ENCODE results near the gene BRD3.

Gene BRD3

GRCh38 chr9:134045841-134046544 lies 21.8 kb downstream of the BRD3 start:
- H2AFZ ChIP-seq (ENCODE audit: low read length, unreplicated experiment), result no peak overlapping the region
- H3K36me3 ChIP-seq (ENCODE audit: insufficient read depth, low read length), result 0 out of 2 replicates have a peak, but pooled peaks cover 5% of the 10 kb centered on the region
- no peak overlapping the region for H3K4me3 ChIP-seq (ENCODE audit: low read depth, low read length)
- H3K27ac ChIP-seq (ENCODE audit: low read depth, low read length), result no peak overlapping the region
- peaks cover 4% of the 10 kb centered on the region for H3K4me1 ChIP-seq (ENCODE audit: control insufficient read depth, insufficient read depth, low read length, unreplicated experiment)
- H3K79me2 ChIP-seq (ENCODE audit: control insufficient read depth, insufficient read depth, low read length, unreplicated experiment), result no peaks in the 10 kb centered on the region
- no peaks in the 10 kb centered on the region for H3K27me3 ChIP-seq (ENCODE audit: insufficient read depth, low read length)

- no peak overlapping the region for H2AFZ ChIP-seq (ENCODE audit: low read length, unreplicated experiment)
- 0 out of 2 replicates have a peak, but pooled peaks cover 5% of the 10 kb centered on the region for H3K36me3 ChIP-seq (ENCODE audit: insufficient read depth, low read length)
- no peak overlapping the region for H3K4me3 ChIP-seq (ENCODE audit: low read depth, low read length)
- no peaks in the 10 kb centered on the region for H3K27me3 ChIP-seq (ENCODE audit: insufficient read depth, low read length)
- no peaks in the 10 kb centered on the region for H3K79me2 ChIP-seq (ENCODE audit: control insufficient read depth, insufficient read depth, low read length, unreplicated experiment)
- H3K4me1 ChIP-seq (ENCODE audit: control insufficient read depth, insufficient read depth, low read length, unreplicated experiment), result peaks cover 5% of the 10 kb centered on the region
- H3K27ac ChIP-seq (ENCODE audit: low read depth, low read length), result no peak overlapping the region
These were observed 22.9 kb downstream of the BRD3 start for GRCh38 chr9:134044944-134045343.

GRCh38 chr9:134043531-134043988 lies 24.3 kb downstream of the BRD3 start:
- H3K79me2 ChIP-seq (ENCODE audit: control insufficient read depth, insufficient read depth, low read length, unreplicated experiment), result no peaks in the 10 kb centered on the region
- H3K27ac ChIP-seq (ENCODE audit: low read depth, low read length), result no peak overlapping the region
- H3K4me3 ChIP-seq (ENCODE audit: low read depth, low read length), result no peak overlapping the region
- H3K4me1 ChIP-seq (ENCODE audit: control insufficient read depth, insufficient read depth, low read length, unreplicated experiment), result peaks cover 5% of the 10 kb centered on the region
- peaks cover 18% of the 10 kb centered on the region for H3K36me3 ChIP-seq (ENCODE audit: insufficient read depth, low read length)
- no peaks in the 10 kb centered on the region for H3K27me3 ChIP-seq (ENCODE audit: insufficient read depth, low read length)
- no peak overlapping the region for H2AFZ ChIP-seq (ENCODE audit: low read length, unreplicated experiment)

- H3K79me2 ChIP-seq (ENCODE audit: control insufficient read depth, insufficient read depth, low read length, unreplicated experiment), result no peaks in the 10 kb centered on the region
- H2AFZ ChIP-seq (ENCODE audit: low read length, unreplicated experiment), result no peak overlapping the region
- peaks cover 5% of the 10 kb centered on the region for H3K4me1 ChIP-seq (ENCODE audit: control insufficient read depth, insufficient read depth, low read length, unreplicated experiment)
- H3K36me3 ChIP-seq (ENCODE audit: insufficient read depth, low read length), result peaks cover 27% of the 10 kb centered on the region
- H3K4me3 ChIP-seq (ENCODE audit: low read depth, low read length), result no peak overlapping the region
- no peak overlapping the region for H3K27ac ChIP-seq (ENCODE audit: low read depth, low read length)
- H3K27me3 ChIP-seq (ENCODE audit: insufficient read depth, low read length), result no peaks in the 10 kb centered on the region
These were observed 26.2 kb downstream of the BRD3 start for GRCh38 chr9:134041649-134041962.

GRCh38 chr9:134040781-134041648 lies 26.8 kb downstream of the BRD3 start:
- no peak overlapping the region for H3K4me3 ChIP-seq (ENCODE audit: low read depth, low read length)
- no peak overlapping the region for H3K27ac ChIP-seq (ENCODE audit: low read depth, low read length)
- no peak overlapping the region for H2AFZ ChIP-seq (ENCODE audit: low read length, unreplicated experiment)
- peaks cover 31% of the 10 kb centered on the region for H3K36me3 ChIP-seq (ENCODE audit: insufficient read depth, low read length)
- H3K79me2 ChIP-seq (ENCODE audit: control insufficient read depth, insufficient read depth, low read length, unreplicated experiment), result no peaks in the 10 kb centered on the region
- peaks cover 5% of the 10 kb centered on the region for H3K4me1 ChIP-seq (ENCODE audit: control insufficient read depth, insufficient read depth, low read length, unreplicated experiment)
- no peaks in the 10 kb centered on the region for H3K27me3 ChIP-seq (ENCODE audit: insufficient read depth, low read length)

- H3K4me3 ChIP-seq (ENCODE audit: low read depth, low read length), result no peak overlapping the region
- no peak overlapping the region for H2AFZ ChIP-seq (ENCODE audit: low read length, unreplicated experiment)
- no peak overlapping the region for H3K27ac ChIP-seq (ENCODE audit: low read depth, low read length)
- no peaks in the 10 kb centered on the region for H3K27me3 ChIP-seq (ENCODE audit: insufficient read depth, low read length)
- no peaks in the 10 kb centered on the region for H3K79me2 ChIP-seq (ENCODE audit: control insufficient read depth, insufficient read depth, low read length, unreplicated experiment)
- peaks cover 5% of the 10 kb centered on the region for H3K4me1 ChIP-seq (ENCODE audit: control insufficient read depth, insufficient read depth, low read length, unreplicated experiment)
- peaks cover 34% of the 10 kb centered on the region for H3K36me3 ChIP-seq (ENCODE audit: insufficient read depth, low read length)
These were observed 27.7 kb downstream of the BRD3 start for GRCh38 chr9:134040176-134040565.

- peaks cover 5% of the 10 kb centered on the region for H3K4me1 ChIP-seq (ENCODE audit: control insufficient read depth, insufficient read depth, low read length, unreplicated experiment)
- peaks cover 40% of the 10 kb centered on the region for H3K36me3 ChIP-seq (ENCODE audit: insufficient read depth, low read length)
- H2AFZ ChIP-seq (ENCODE audit: low read length, unreplicated experiment), result no peak overlapping the region
- H3K27ac ChIP-seq (ENCODE audit: low read depth, low read length), result no peak overlapping the region
- H3K4me3 ChIP-seq (ENCODE audit: low read depth, low read length), result no peak overlapping the region
- no peaks in the 10 kb centered on the region for H3K27me3 ChIP-seq (ENCODE audit: insufficient read depth, low read length)
- H3K79me2 ChIP-seq (ENCODE audit: control insufficient read depth, insufficient read depth, low read length, unreplicated experiment), result no peaks in the 10 kb centered on the region
These were observed 28.2 kb downstream of the BRD3 start for GRCh38 chr9:134039386-134040175.

- no peak overlapping the region for H2AFZ ChIP-seq (ENCODE audit: low read length, unreplicated experiment)
- peaks cover 49% of the 10 kb centered on the region for H3K36me3 ChIP-seq (ENCODE audit: insufficient read depth, low read length)
- no peaks in the 10 kb centered on the region for H3K27me3 ChIP-seq (ENCODE audit: insufficient read depth, low read length)
- no peak overlapping the region for H3K27ac ChIP-seq (ENCODE audit: low read depth, low read length)
- H3K79me2 ChIP-seq (ENCODE audit: control insufficient read depth, insufficient read depth, low read length, unreplicated experiment), result no peaks in the 10 kb centered on the region
- H3K4me3 ChIP-seq (ENCODE audit: low read depth, low read length), result no peak overlapping the region
- peaks cover 5% of the 10 kb centered on the region for H3K4me1 ChIP-seq (ENCODE audit: control insufficient read depth, insufficient read depth, low read length, unreplicated experiment)
These were observed 30.2 kb downstream of the BRD3 start for GRCh38 chr9:134037641-134038040.

- H3K36me3 ChIP-seq (ENCODE audit: insufficient read depth, low read length), result peaks cover 52% of the 10 kb centered on the region
- H3K27ac ChIP-seq (ENCODE audit: low read depth, low read length), result no peak overlapping the region
These were observed 31.7 kb downstream of the BRD3 start for GRCh38 chr9:134036130-134036529.

More at GRCh38 chr9:134036130-134036529, 31.7 kb downstream of the BRD3 start:
- no peaks in the 10 kb centered on the region for H3K79me2 ChIP-seq (ENCODE audit: control insufficient read depth, insufficient read depth, low read length, unreplicated experiment)
- H2AFZ ChIP-seq (ENCODE audit: low read length, unreplicated experiment), result no peak overlapping the region
- H3K27me3 ChIP-seq (ENCODE audit: insufficient read depth, low read length), result no peaks in the 10 kb centered on the region
- H3K4me3 ChIP-seq (ENCODE audit: low read depth, low read length), result no peak overlapping the region
- peaks cover 2% of the 10 kb centered on the region for H3K4me1 ChIP-seq (ENCODE audit: control insufficient read depth, insufficient read depth, low read length, unreplicated experiment)
